Muscle layer of duodenum (tissue), 2 donors: ENCODE measurements around the gene SLC1A7.
A peak's percentile ranks its signal among the peaks of the same experiment; 100 is the strongest.

ENCODE experiments used
- H3K27ac ChIP-seq: one replicate; pipeline ENCODE4 v1.7.0; 2013; ENCODE audit warnings: mild to moderate bottlenecking, low read length
- H3K27me3 ChIP-seq: one replicate; pipeline ENCODE4 v1.7.0; 2013; ENCODE audit warnings: low read depth, mild to moderate bottlenecking, control low read depth, low read length
- H3K36me3 ChIP-seq, 2 donors: one replicate each; pipeline ENCODE4 v1.7.0; 2013; ENCODE audit warnings: low read length in 2 of 2, control low read depth in 1 of 2, mild to moderate bottlenecking in 1 of 2; ENCODE audit not compliant: insufficient read depth in 2 of 2, control insufficient read depth in 1 of 2
- H3K4me1 ChIP-seq, 2 donors: one replicate each; pipeline ENCODE4 v1.7.0; 2013; ENCODE audit warnings: low read length in 2 of 2, mild to moderate bottlenecking in 2 of 2, control low read depth in 1 of 2, moderate library complexity in 1 of 2; ENCODE audit not compliant: insufficient read depth in 2 of 2, control insufficient read depth in 1 of 2
- H3K4me3 ChIP-seq, 2 donors: one replicate each; pipeline ENCODE4 v1.7.0; 2013; ENCODE audit warnings: low read length in 2 of 2, low read depth in 1 of 2, mild to moderate bottlenecking in 1 of 2
- H3K9me3 ChIP-seq, 2 donors: one replicate each; pipeline ENCODE4 v1.7.0; 2013; ENCODE audit warnings: low read length in 2 of 2, control low read depth in 1 of 2, mild to moderate bottlenecking in 1 of 2; ENCODE audit not compliant: control insufficient read depth in 1 of 2
- donor health status: healthy.

SLC1A7 gene

DNA sequence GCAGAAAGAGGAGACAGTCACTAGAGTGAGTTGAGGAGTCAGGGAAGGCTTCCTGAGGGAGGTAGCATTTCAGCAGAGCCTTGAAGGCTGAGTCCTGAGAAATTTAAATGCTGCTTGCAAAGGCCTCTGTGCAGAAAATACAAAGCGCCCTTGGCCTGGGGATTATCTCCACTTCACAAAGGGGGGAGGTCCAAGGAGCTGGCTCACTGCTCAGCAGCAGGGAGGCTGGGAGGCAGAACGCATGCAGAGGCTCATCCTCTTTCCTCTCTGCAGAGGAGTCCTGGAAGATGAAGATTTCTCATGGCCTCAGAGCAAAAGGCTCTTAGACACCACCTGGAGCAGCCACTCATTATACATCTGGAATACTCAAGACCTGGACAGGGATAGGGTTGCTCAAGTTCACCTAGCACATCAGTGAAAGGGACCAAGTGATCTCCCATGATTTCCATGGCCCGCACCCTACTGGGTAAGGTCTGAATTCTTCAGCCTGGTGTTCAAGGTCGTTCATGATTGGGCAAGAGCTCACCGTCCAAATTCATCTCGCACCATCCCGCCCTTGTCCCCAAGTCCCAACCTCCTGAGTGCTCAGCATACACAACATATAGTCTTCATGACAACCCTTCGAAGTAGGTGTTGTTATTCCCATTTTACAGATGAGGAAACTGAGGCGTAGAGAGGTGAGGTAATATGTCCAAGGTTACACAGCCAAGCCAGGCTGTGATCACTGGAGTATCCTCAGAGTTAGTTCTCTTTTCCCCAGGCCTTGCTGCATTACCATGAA is 9.0 kb downstream of the SLC1A7 start:
- H3K27ac ChIP-seq: no peak overlapping the region
- peaks cover 5 to 22% of the 10 kb centered on the region in 2 donors for H3K4me1 ChIP-seq
- H3K27me3 ChIP-seq: no peaks in the 10 kb centered on the region
- H3K4me3 ChIP-seq: no peak overlapping the region
- H3K9me3 ChIP-seq: peaks cover 0 to 5% of the 10 kb centered on the region in 2 donors
- no peaks in the 10 kb centered on the region for H3K36me3 ChIP-seq

DNA sequence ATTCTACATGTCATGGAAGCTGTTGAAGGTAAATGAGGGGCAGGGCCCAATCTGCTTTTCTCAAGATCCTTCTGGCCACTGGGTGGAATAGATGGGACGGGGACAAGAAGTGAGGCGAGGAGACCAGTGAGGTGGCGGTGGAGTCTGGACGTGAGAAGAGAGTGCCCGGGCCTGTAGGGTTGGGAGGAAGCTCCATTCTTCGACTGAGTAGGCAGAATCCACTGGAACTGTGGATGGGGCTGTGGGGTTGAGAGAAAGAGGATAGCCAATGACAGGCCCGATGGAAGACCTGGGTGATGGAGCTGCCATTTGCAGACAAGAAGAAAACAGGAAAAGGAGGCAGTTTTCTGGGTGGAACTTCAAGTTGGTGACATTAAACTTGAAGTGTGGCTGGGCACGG is 10.3 kb downstream of the SLC1A7 start:
- peaks cover 5 to 22% of the 10 kb centered on the region in 2 donors for H3K4me1 ChIP-seq
- H3K9me3 ChIP-seq: no peaks in the 10 kb centered on the region

DNA sequence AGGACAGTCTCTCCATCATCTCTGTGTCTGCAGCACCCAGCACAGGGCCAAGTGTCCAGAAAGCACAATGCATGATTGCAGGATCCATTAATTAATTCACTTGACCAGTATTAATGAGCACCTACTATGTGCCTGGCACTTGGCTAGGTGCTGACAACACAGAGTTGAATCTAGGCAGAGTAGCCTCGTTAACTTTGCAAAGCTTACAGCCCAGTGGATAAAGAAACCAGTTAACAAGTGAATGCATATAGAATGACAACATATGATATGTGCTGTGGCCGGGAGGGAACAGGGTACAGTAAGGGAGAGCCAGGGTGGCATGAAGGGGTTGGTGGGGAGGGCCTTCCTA is 10.9 kb downstream of the SLC1A7 start:
- H3K27me3 ChIP-seq: no peaks in the 10 kb centered on the region
- no peaks in the 10 kb centered on the region for H3K36me3 ChIP-seq
- no peaks in the 10 kb centered on the region for H3K9me3 ChIP-seq
- peak overlapping the region; percentile 72 for H3K27ac ChIP-seq
- H3K4me3 ChIP-seq: no peak overlapping the region
- peaks cover 5 to 22% of the 10 kb centered on the region in 2 donors for H3K4me1 ChIP-seq

More for the DNA sequence above, 10.3 kb downstream of the SLC1A7 start:
- Histone ChIP-seq H3K27me3 (no peaks in the 10 kb centered on the region), H3K4me3 (no peak overlapping the region), H3K36me3 (no peaks in the 10 kb centered on the region), H3K27ac (peak overlapping the region; percentile 72)

DNA sequence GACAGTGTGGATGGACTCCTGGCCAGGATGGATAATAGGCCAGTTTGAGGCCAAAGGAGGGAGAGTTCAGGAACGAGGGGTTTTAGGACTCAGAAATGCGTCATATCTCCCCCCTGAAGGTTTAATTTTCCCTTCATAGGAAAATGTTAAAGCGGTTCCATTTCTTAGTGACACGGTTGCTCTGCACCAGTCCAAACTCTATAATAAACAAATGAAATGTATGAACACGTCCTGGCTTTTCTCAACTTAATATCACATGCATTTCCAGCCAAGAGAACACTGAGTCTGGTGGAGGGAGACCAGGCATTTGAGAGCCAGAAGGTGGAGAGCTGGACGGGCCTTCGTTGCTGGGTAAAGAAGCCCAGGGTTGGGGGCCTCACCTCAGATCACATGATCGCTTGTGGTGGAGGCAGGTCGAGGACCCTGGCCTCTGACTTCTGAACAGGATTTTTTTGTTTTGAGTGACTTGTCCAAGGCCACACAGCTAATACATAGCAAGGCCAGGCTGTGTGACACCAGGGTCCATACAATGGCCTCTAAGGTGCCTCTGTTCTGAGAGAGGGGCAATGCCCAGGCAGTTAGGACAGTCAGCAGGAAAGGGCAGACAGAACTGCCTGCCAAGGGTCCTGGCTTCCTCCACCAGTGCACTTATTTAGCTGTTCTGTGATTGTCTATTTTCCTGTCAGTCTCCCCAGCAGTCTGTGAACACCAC is 11.4 kb downstream of the SLC1A7 start:
- Histone ChIP-seq H3K4me3 (peak overlapping the region in 1 of 2 donors; percentile 23), H3K27ac (peak overlapping the region; percentile 72), H3K9me3 (no peaks in the 10 kb centered on the region), H3K4me1 (peaks cover 5 to 27% of the 10 kb centered on the region in 2 donors), H3K27me3 (no peaks in the 10 kb centered on the region), H3K36me3 (no peaks in the 10 kb centered on the region)

DNA sequence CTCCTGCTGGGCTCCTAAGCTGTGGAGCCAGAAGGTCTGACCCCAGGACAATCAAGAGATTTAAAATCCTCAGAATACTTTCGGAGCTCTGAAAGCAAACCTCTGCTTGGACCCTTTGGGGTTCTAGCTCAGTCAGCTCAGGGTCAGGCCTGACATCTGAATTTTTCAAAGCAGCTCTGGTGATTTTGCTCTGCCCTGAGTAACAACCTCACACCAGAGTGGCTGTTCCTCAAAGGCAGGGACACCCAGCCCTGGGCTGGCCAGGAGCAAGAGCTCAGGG is 11.9 kb downstream of the SLC1A7 start:
- peak overlapping the region in 1 of 2 donors; percentile 23 for H3K4me3 ChIP-seq
- H3K27me3 ChIP-seq: no peaks in the 10 kb centered on the region
- peak overlapping the region; percentile 72 for H3K27ac ChIP-seq
- H3K9me3 ChIP-seq: no peaks in the 10 kb centered on the region
- H3K4me1 ChIP-seq: peaks cover 8 to 32% of the 10 kb centered on the region in 2 donors
- H3K36me3 ChIP-seq: no peaks in the 10 kb centered on the region

DNA sequence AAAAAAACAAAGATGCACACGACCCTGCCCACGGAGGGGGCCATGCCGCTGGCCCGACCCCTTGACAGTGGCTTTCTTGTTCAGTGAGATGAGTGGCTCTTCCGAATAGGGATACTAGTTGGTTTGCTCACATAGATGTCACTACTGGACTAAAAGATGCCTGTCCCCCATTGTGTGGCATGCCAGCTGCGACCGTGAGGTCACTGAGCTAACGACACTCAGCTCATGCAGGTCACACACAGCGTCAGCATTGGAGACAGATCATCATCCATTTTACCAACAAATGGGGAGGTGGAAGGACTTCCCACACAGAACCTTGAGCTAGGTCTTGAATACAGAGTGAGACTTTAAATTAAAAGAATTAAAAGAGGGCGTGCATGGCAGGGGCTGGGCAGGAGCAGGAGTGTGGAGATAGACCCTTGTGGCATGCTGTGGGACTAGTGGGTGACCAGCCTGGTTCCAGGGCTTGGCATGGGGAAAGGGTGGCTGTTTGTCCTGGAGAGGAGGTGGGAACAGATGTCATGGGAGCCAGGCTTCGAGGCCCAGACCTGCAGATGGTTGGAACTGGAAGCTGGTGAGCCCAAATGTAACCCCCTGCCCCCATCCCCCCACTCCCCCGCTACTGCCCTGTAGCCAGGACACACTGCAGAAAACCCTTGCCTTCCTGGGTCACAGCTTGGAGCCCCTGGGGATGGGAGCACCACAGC is 12.4 kb downstream of the SLC1A7 start:
- no peak overlapping the region for H3K27ac ChIP-seq
- H3K9me3 ChIP-seq: no peaks in the 10 kb centered on the region
- peaks cover 11 to 33% of the 10 kb centered on the region in 2 donors for H3K4me1 ChIP-seq

DNA sequence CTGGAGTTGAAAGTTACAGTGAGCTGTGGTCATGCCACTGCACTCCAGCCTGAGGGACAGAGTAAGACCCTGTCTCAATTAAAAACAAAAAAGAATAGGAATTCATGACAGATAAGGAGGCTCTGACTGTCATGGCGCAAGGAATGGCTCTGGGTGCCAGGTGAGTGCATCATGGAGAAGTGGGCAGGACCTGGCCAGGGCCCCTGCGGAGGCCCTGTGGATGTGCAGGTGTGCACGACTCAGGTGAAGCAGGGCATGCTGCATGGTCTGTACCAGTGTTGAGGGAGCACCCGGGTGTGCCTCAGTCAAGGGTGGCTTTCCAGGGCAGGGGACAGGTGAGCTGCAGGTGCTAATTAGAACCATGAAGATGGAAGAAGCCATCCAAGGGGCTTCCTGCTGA is 14.0 kb downstream of the SLC1A7 start:
- H3K4me3 ChIP-seq: no peak overlapping the region
- no peak overlapping the region for H3K27ac ChIP-seq
- no peaks in the 10 kb centered on the region for H3K27me3 ChIP-seq
- H3K4me1 ChIP-seq: peaks cover 13 to 44% of the 10 kb centered on the region in 2 donors
- H3K9me3 ChIP-seq: no peaks in the 10 kb centered on the region
- no peaks in the 10 kb centered on the region for H3K36me3 ChIP-seq

More for the DNA sequence above, 12.4 kb downstream of the SLC1A7 start:
- H3K36me3 ChIP-seq: no peaks in the 10 kb centered on the region
- no peak overlapping the region for H3K4me3 ChIP-seq
- no peaks in the 10 kb centered on the region for H3K27me3 ChIP-seq

DNA sequence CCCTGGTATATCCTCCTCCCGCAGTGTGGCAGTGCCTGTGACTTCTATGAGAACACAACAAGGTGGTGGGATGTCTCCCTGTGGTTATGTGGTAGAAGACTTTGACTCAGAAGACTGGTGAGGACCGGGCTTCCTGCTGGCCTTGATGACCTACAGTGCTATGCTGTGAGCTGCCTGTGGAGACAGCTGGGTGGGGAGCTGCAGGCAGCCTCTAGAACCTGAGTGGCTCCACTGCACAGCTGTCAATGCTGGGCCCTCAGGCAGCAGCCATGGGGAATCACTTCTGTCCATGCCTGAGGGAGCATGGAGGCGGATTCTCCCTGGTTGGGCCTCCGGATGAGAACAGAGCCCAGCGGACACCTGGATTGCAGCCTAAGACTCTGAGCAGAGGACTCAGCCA is 14.9 kb downstream of the SLC1A7 start:
- H3K27me3 ChIP-seq: no peaks in the 10 kb centered on the region
- H3K36me3 ChIP-seq: no peaks in the 10 kb centered on the region
- no peak overlapping the region for H3K27ac ChIP-seq
- H3K4me3 ChIP-seq: no peak overlapping the region
- no peaks in the 10 kb centered on the region for H3K9me3 ChIP-seq
- peaks cover 17 to 53% of the 10 kb centered on the region in 2 donors for H3K4me1 ChIP-seq

DNA sequence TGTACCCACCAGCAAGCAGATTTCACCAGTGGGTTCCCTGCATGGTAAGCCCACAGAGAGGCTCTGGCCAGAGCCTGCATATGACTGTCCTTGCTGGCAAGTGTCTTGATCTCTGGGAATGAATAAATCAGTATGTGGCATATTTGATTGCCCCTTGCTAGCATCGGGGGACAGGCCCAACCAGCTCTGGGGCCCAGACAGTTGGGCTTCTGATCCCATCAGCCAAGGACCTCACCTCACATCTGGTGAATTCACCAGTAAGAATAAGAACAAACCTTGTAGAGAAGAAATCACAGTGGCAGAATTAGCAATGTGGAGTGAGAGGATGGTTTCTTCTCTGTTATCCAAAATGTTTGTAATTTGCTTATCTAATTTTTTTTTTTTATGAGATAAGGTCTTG is 15.9 kb downstream of the SLC1A7 start:
- Histone ChIP-seq H3K4me1 (peaks cover 24 to 58% of the 10 kb centered on the region in 2 donors), H3K36me3 (no peaks in the 10 kb centered on the region), H3K9me3 (no peaks in the 10 kb centered on the region), H3K4me3 (no peak overlapping the region), H3K27me3 (no peaks in the 10 kb centered on the region), H3K27ac (no peak overlapping the region)

DNA sequence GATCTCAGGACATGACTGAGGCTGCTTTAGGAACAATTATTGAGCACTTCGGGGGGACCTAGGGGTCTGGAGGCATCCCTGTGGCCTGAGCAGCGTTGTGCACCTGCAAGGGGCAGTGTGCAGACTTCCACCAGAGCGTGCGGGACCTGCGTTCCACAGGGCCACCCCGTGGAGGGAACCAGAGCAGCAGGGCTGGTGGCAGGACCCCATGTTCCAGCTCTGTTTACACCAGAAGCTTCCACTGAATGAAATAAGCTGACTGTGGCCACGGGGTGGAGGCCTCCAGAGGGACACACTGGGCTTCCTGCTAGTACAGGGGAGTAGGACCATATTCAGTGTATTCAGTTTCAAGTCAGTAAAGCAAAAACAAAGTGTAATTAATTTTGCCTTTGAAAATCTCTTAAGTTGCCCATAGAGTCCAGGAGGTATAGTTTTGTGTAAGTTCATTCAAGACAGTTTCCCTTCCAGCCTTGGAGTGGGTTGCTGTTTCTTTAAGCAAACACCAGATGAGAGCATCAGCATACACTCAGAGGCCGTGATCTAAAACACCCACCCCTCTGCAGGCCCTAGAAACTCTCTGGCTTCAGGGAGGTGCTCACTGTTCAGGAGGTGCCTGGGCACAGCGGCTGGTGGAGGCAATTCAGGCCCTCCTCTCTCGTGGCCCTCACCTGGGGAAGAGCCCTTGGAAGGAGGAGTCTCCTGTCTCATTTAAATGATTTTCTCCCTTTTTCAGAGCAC is 16.6 kb downstream of the SLC1A7 start:
- Histone ChIP-seq H3K4me3 (no peak overlapping the region), H3K27ac (peak overlapping the region; percentile 64), H3K27me3 (no peaks in the 10 kb centered on the region), H3K4me1 (peaks cover 28 to 52% of the 10 kb centered on the region in 2 donors), H3K9me3 (no peaks in the 10 kb centered on the region), H3K36me3 (no peaks in the 10 kb centered on the region)

DNA sequence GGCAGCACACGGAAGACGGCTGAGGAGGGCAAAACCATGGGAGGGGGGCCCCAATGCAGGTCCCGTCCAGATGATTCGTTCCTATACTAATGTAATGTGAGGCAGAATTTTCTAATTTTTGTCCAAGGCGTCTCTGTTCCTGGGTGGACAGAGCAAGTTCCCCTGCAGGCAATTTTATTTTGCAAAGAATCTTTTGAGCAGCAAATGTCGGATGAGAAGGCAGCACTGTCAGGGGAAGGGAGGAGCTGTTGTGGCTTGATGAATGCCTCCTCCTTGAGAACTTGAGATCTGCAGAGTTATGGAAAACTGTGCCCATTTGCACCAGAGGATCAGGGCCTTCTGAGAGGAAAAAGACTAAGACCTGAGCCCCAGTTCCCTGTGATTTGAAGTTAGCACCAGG is 17.3 kb downstream of the SLC1A7 start:
- Histone ChIP-seq H3K4me1 (peaks cover 28 to 48% of the 10 kb centered on the region in 2 donors), H3K27ac (no peak overlapping the region), H3K4me3 (no peak overlapping the region)

More for the DNA sequence above, 17.3 kb downstream of the SLC1A7 start:
- Histone ChIP-seq H3K27me3 (no peaks in the 10 kb centered on the region), H3K36me3 (no peaks in the 10 kb centered on the region), H3K9me3 (no peaks in the 10 kb centered on the region)
